ENCODE measurements around the gene NCAPG2. TPM values are rescaled to one million over a fixed set of nuclear protein-coding genes. Genes with fewer than 3 reads are reported as not detected.
"Not testable (repeated sequence)": the region's sequence is repeated elsewhere in the genome, so short reads cannot be mapped to it uniquely, and the experiment has no call there.

Gene NCAPG2
- polyA plus RNA-seq, 1 experiment, result 19.5 TPM

- Histone ChIP-seq H3K27me3 (ENCODE audit: control insufficient read depth, insufficient read depth, low read length) (no peaks in the 10 kb centered on the region), H3K36me3 (ENCODE audit: control insufficient read depth, insufficient read depth, low read length) (peaks cover 1% of the 10 kb centered on the region; the same call in 1 of the 2 replicates), H3K4me3 (ENCODE audit: low read depth, low read length) (no peak overlapping the region)
- POLR2A ChIA-PET, result no interaction called here
- CTCF ChIA-PET, result interaction anchor here (1.3 to 1.6 kb wide), 2 partner anchors 14 to 23 kb away, joined by 3 to 4 read pairs; no protein-coding TSS in a partner anchor
- TF ChIP-seq CTCF (IDR thresholded peaks at IDR 0.05; ENCODE audit: insufficient read depth, low read depth, low read length), result no peak
- no peak for DNase-seq (ENCODE audit: low read depth)
These were observed 62.5 kb downstream of the NCAPG2 start for GRCh38 chr7:158642149-158642548.

GRCh38 chr7:158638001-158638400, 66.6 kb downstream of the NCAPG2 start:
- Histone ChIP-seq H3K27me3 (ENCODE audit: control insufficient read depth, insufficient read depth, low read length) (no peaks in the 10 kb centered on the region), H3K36me3 (ENCODE audit: control insufficient read depth, insufficient read depth, low read length) (no peaks in the 10 kb centered on the region; the same call in 1 of the 2 replicates), H3K4me3 (ENCODE audit: low read depth, low read length) (no peak overlapping the region)
- ChIA-PET CTCF (no interaction called here), POLR2A (no interaction called here)
- no peak for DNase-seq (ENCODE audit: low read depth)
- no peak for TF ChIP-seq CTCF (IDR thresholded peaks at IDR 0.05; ENCODE audit: insufficient read depth, low read depth, low read length)

- TF ChIP-seq CTCF (IDR thresholded peaks at IDR 0.05; ENCODE audit: insufficient read depth, low read depth, low read length), result no peak
- no peak for DNase-seq (ENCODE audit: low read depth)
- Histone ChIP-seq H3K4me3 (ENCODE audit: low read depth, low read length) (no peak overlapping the region), H3K36me3 (ENCODE audit: control insufficient read depth, insufficient read depth, low read length) (no peaks in the 10 kb centered on the region; the same call in 1 of the 2 replicates), H3K27me3 (ENCODE audit: control insufficient read depth, insufficient read depth, low read length) (no peaks in the 10 kb centered on the region)
- CTCF ChIA-PET, result no interaction called here
- POLR2A ChIA-PET, result no interaction called here
These were observed 71.3 kb downstream of the NCAPG2 start for GRCh38 chr7:158633055-158633956.

- Histone ChIP-seq H3K27me3 (ENCODE audit: control insufficient read depth, insufficient read depth, low read length) (no peaks in the 10 kb centered on the region), H3K4me3 (ENCODE audit: low read depth, low read length) (no peak overlapping the region), H3K36me3 (ENCODE audit: control insufficient read depth, insufficient read depth, low read length) (no peaks in the 10 kb centered on the region)
- DNase-seq (ENCODE audit: low read depth), result no peak
- POLR2A ChIA-PET, result no interaction called here
- no peak for TF ChIP-seq CTCF (IDR thresholded peaks at IDR 0.05; ENCODE audit: insufficient read depth, low read depth, low read length)
- CTCF ChIA-PET, result interaction anchor here (0.6 kb wide), 1 partner anchor 19 kb away, joined by 3 read pairs; no protein-coding TSS in a partner anchor
These were observed 72.9 kb downstream of the NCAPG2 start for GRCh38 chr7:158631574-158632195.

- H3K27me3 ChIP-seq (ENCODE audit: control insufficient read depth, insufficient read depth, low read length); H3K4me3 ChIP-seq (ENCODE audit: low read depth, low read length); H3K36me3 ChIP-seq (ENCODE audit: control insufficient read depth, insufficient read depth, low read length); DNase-seq (ENCODE audit: low read depth); POLR2A ChIA-PET: not testable (repeated sequence)
- CTCF ChIA-PET, result interaction anchor here (1.2 to 1.4 kb wide), 2 partner anchors 11 to 14 kb away, joined by 3 to 4 read pairs; no protein-coding TSS in a partner anchor
These were observed 78.3 kb downstream of the NCAPG2 start for GRCh38 chr7:158626289-158626688.
